Ovary (tissue), 9 donors: ENCODE data around the gene KRT9. TPM values are rescaled to one million over a fixed set of nuclear protein-coding genes. Genes with fewer than 3 reads are reported as not detected.

ENCODE experiments used
- DNase-seq, 5 donors: peaks; one replicate each; pipeline ENCODE4 v3.0.0-alpha.2; 2019 to 2020
- H3K27ac ChIP-seq, 2 donors: fragments of 200-600 bp; one replicate each; pipeline versions ENCODE4 v1.5.1 to v1.8.0; 2019 to 2022
- H3K27me3 ChIP-seq: fragments of 200-600 bp; one replicate; pipeline ENCODE4 v1.8.0; 2022
- H3K36me3 ChIP-seq: fragments of 200-600 bp; sonication (generic); one replicate; pipeline ENCODE4 v1.5.1; 2019
- H3K4me1 ChIP-seq: one replicate; pipeline ENCODE4 v1.8.1; 2013; ENCODE audit warnings: mild to moderate bottlenecking, moderate library complexity; ENCODE audit not compliant: insufficient read depth
- H3K4me3 ChIP-seq: fragments of 200-600 bp; sonication (generic); one replicate; pipeline ENCODE4 v1.5.1; 2017
- H3K9me3 ChIP-seq, 2 donors: fragments of 200-600 bp in 1 of 2; sonication (generic) in 1 of 2; one replicate each; pipeline versions ENCODE4 v1.5.1 to v1.8.1; 2013 to 2019; ENCODE audit warnings: mild to moderate bottlenecking in 1 of 2, moderate library complexity in 1 of 2
- CTCF ChIP-seq, 3 donors: fragments of 450-650 bp in 2 of 3; fragments of 200-600 bp in 1 of 3; IDR thresholded peaks; one replicate each; pipeline versions ENCODE4 v1.5.1 to v1.8.0; 2016 to 2022; ENCODE audit warnings: antibody characterized with exemption in 3 of 3, mild to moderate bottlenecking in 1 of 3
- EP300 ChIP-seq: sonication (generic); formaldehyde crosslinking; IDR thresholded peaks from one replicate; pipeline ENCODE4 v1.6.1; 2017; ENCODE audit warnings: antibody characterized with exemption
- POLR2A ChIP-seq: fragments of 450-650 bp; IDR thresholded peaks from one replicate; pipeline ENCODE4 v1.6.1; 2017; ENCODE audit warnings: antibody characterized with exemption, mild to moderate bottlenecking, moderate library complexity
- whole genome bisulfite sequencing, 3 donors: extraction: QIAGEN DNeasy Blood & Tissue Kit in 1 of 3; methylation state at CpG; one replicate each; pipeline versions ENCODE4 v1.1.5 to v1.1.7; 2013 to 2017; 5-methylcytosine and 5-hydroxymethylcytosine counted together
- intact Hi-C, 4 donors: fragments of 100-400 bp; cut with DNase I; formaldehyde crosslinking; loops; one replicate each; pipeline versions ENCODE4 v1.11.0 to v1.15.1; 2022 to 2023
- polyA plus RNA-seq, 2 donors: library from polyadenylated mRNA; stranded (reverse); fragments of 200-250 nt in 1 of 2; fragments of 350-450 nt in 1 of 2; fragmentation: Illumina TruSeq in 1 of 2; extraction: RNeasy Lipid Tissue Mini Kit (QIAGEN cat#74804) in 1 of 2; gene quantifications; one replicate each; pipeline ENCODE4 v1.2.3, GENCODE V29; 2013 to 2014
- total RNA-seq, 7 donors: library from RNA; depleted of rRNA in 2 of 7; stranded (reverse); fragments of >200 nt in 2 of 7; fragmentation: NEBNext Ultra II Directional in 3 of 7; extraction: Animal tissue kit (Norgen Biotek cat#: 25700) in 3 of 7; gene quantifications; one replicate each; pipeline versions ENCODE4 v1.1.0 to v1.2.4, GENCODE V29; 2016 to 2023
- donor health status: DM: no; HTN: no; CAD: no; lungs with moderate emphysema.
- donor health status: DM: no; HTN: no; CAD: no.
- donor health status: Bipolar disorder and iron deficiency.
- donor health status: DM: yes; HTN: yes; CAD: no.
- donor health status: DM: no; HTN: no; CAD: no.
- donor health status: DM: yes; HTN: yes; CAD: no.

KRT9 gene
- total and polyA plus RNA-seq, 9 donors = not detected

GRCh38 chr17:41565338-41565737 lies 6.5 kb downstream of the KRT9 start:
- TF ChIP-seq EP300 (no peak), POLR2A (no peak), CTCF (IDR thresholded peaks at IDR 0.05) (no peak)
- Histone ChIP-seq H3K36me3 (no peaks in the 10 kb centered on the region), H3K4me1 (no peaks in the 10 kb centered on the region), H3K27me3 (no peaks in the 10 kb centered on the region), H3K9me3 (no peaks in the 10 kb centered on the region), H3K27ac (no peak overlapping the region), H3K4me3 (no peak overlapping the region)
- intact Hi-C loops = no loop called here
- DNase-seq = no peak

- Histone ChIP-seq H3K27ac (no peak overlapping the region), H3K9me3 (no peaks in the 10 kb centered on the region), H3K36me3 (no peaks in the 10 kb centered on the region), H3K27me3 (no peaks in the 10 kb centered on the region), H3K4me1 (no peaks in the 10 kb centered on the region), H3K4me3 (no peak overlapping the region)
- no peak for DNase-seq
- TF ChIP-seq POLR2A (no peak), CTCF (IDR thresholded peaks at IDR 0.05) (no peak), EP300 (no peak)
- intact Hi-C loops = no loop called here
- 31 to 42% (median 32%) methylated on average over 3 of the region's 3 CpGs for WGBS, 3 donors
These were observed 8.2 kb downstream of the KRT9 start for GRCh38 chr17:41563607-41564170.

- no peaks in the 10 kb centered on the region for H3K36me3 ChIP-seq
- no peak for DNase-seq
- no peak overlapping the region for H3K27ac ChIP-seq
- intact Hi-C loops = no loop called here
- H3K9me3 ChIP-seq = no peaks in the 10 kb centered on the region
- 77 to 82% (median 78%) methylated on average over 6 of the region's 6 CpGs for WGBS, 3 donors
- H3K4me1 ChIP-seq = no peaks in the 10 kb centered on the region
- no peak for TF ChIP-seq CTCF (IDR thresholded peaks at IDR 0.05)
- TF ChIP-seq EP300 = no peak
- TF ChIP-seq POLR2A = no peak
- no peaks in the 10 kb centered on the region for H3K27me3 ChIP-seq
- H3K4me3 ChIP-seq = no peak overlapping the region
These were observed 10.3 kb downstream of the KRT9 start for GRCh38 chr17:41561554-41561953.

GRCh38 chr17:41559548-41559947 lies 12.3 kb downstream of the KRT9 start:
- no peaks in the 10 kb centered on the region for H3K4me1 ChIP-seq
- H3K27me3 ChIP-seq = no peaks in the 10 kb centered on the region
- H3K27ac ChIP-seq = no peak overlapping the region
- DNase-seq = no peak
- intact Hi-C loops = loop anchor here in 1 of 4 donors (10.0 kb wide), 1 partner anchor 655 kb away; no protein-coding TSS in a partner anchor
- TF ChIP-seq CTCF (IDR thresholded peaks at IDR 0.05) (no peak), POLR2A (no peak), EP300 (no peak)
- H3K4me3 ChIP-seq = no peak overlapping the region
- 87 to 88% (median 88%) methylated on average over 2 of the region's 2 CpGs for WGBS, 3 donors
- H3K36me3 ChIP-seq = no peaks in the 10 kb centered on the region
- H3K9me3 ChIP-seq = no peaks in the 10 kb centered on the region
